Testis (tissue), 3 donors: Measurements from ENCODE around the gene TRIM69. TPM values are rescaled to one million over a fixed set of nuclear protein-coding genes. Genes with fewer than 3 reads are reported as not detected.

Experiments used
- polyA plus RNA-seq: library from polyadenylated mRNA; stranded (reverse); fragments of 350-450 nt; fragmentation: Illumina TruSeq; extraction: RNeasy Lipid Tissue Mini Kit (QIAGEN cat#74804); gene quantifications from one replicate; pipeline ENCODE4 v1.2.3, GENCODE V29; 2014; ENCODE audit warnings: low read depth, low replicate concordance; ENCODE audit not compliant: insufficient read depth
- small RNA-seq, 2 donors: library from RNA; depleted of rRNA; stranded (forward); fragments of <200 nt; gene quantifications; one replicate each; pipeline ENCODE3, GENCODE V24; 2016
- total RNA-seq, 2 donors: library from RNA; depleted of rRNA; stranded (reverse); fragments of >200 nt; gene quantifications; one replicate each; pipeline ENCODE4 v1.2.3, GENCODE V29; 2016

The TRIM69 gene
- total and polyA plus RNA-seq, 3 donors from 2014 or later = 19.1 to 120 (median 23.5) TPM

Small RNA genes within 50 kb of the gene (small RNA-seq; reads per million reads assigned to genes)
- 0 reads per million in 2 donors for gene RF00019

Other genes with a start within 250 kb of the TRIM69 start
- 10 to 100 TPM; 60.3 to 65.6 TPM for gene EIF3J, start 199.4 kb upstream of the TRIM69 start, total RNA-seq
- gene EIF3J, start 199.4 kb upstream of the TRIM69 start, polyA plus RNA-seq = 33.4 TPM
- 100 to 1,000 TPM; 127 to 137 TPM for gene SPG11, start 72.9 kb upstream of the TRIM69 start, total RNA-seq
- gene SPG11, start 72.9 kb upstream of the TRIM69 start, polyA plus RNA-seq = 89.6 TPM
- under 1 TPM; 0.62 to 0.87 TPM for gene PATL2, start 25.2 kb upstream of the TRIM69 start, total RNA-seq
- 0.76 TPM for gene PATL2, start 25.2 kb upstream of the TRIM69 start, polyA plus RNA-seq
- gene B2M, start 25.0 kb upstream of the TRIM69 start, total RNA-seq = 1,000 to 10,000 TPM in 1 of 2 donors, 100 to 1,000 TPM in 1; 439 to 1,401 TPM
- 2,068 TPM for gene B2M, start 25.0 kb upstream of the TRIM69 start, polyA plus RNA-seq
- gene TERB2, start 220.2 kb downstream of the TRIM69 start, total RNA-seq = 10 to 100 TPM; 10.3 to 11.8 TPM
- 50.1 TPM for gene TERB2, start 220.2 kb downstream of the TRIM69 start, polyA plus RNA-seq